SK-N-SH (cell line): Measurements from ENCODE around the gene FCSK. TPM values are rescaled to one million over a fixed set of nuclear protein-coding genes. Genes with fewer than 3 reads are reported as not detected.

Source experiments
- CHD2 ChIP-seq: fragments of 150-350 bp; IDR thresholded peaks from 2 replicates; pipeline ENCODE4 v1.6.1; 2018; ENCODE audit warnings: low read length; ENCODE audit not compliant: partially characterized antibody
- ELF1 ChIP-seq: IDR thresholded peaks from 2 replicates; pipeline ENCODE4 v1.4.0; 2012
- FOXM1 ChIP-seq: IDR thresholded peaks from 2 replicates; pipeline ENCODE4 v1.4.0; 2012; ENCODE audit warnings: low read depth, mild to moderate bottlenecking
- GATA2 ChIP-seq: sonication (generic); formaldehyde crosslinking; IDR thresholded peaks from 2 replicates; pipeline ENCODE4 v1.5.0; 2020; ENCODE audit warnings: mild to moderate bottlenecking, missing genetic modification reagents
- JUND ChIP-seq: IDR thresholded peaks from 2 replicates; pipeline ENCODE4 v1.4.0; 2012
- NRF1 ChIP-seq: IDR thresholded peaks from 2 replicates; pipeline ENCODE4 v1.6.1; 2012; ENCODE audit warnings: low read depth, mild to moderate bottlenecking, low read length
- RCOR1 ChIP-seq: fragments of 150-350 bp; IDR thresholded peaks from 2 replicates; pipeline ENCODE4 v1.6.1; 2017; ENCODE audit warnings: antibody characterized with exemption, low read length
- RXRA ChIP-seq: IDR thresholded peaks from 2 replicates; pipeline ENCODE4 v1.4.0; 2012; ENCODE audit warnings: low read depth, mild to moderate bottlenecking, borderline replicate concordance
- TAF1 ChIP-seq: IDR thresholded peaks from 2 replicates; pipeline ENCODE4 v1.6.1; 2012; ENCODE audit warnings: low read depth, mild to moderate bottlenecking, low read length, moderate library complexity, borderline replicate concordance
- TCF12 ChIP-seq: IDR thresholded peaks from 2 replicates; pipeline ENCODE4 v1.4.0; 2012
- polyA plus RNA-seq, 3 experiments: library from polyadenylated mRNA; depleted of rRNA; stranded (reverse); fragments of >200 nt; gene quantifications; 2 replicates each; pipeline ENCODE4 v1.2.3, GENCODE V29; 2012
- TF ChIP-seq, protein P1 (sequence below): fragments of 200-600 bp; sonication (generic); IDR thresholded peaks from 2 replicates; pipeline ENCODE4 v1.6.1; 2017; ENCODE audit warnings: antibody characterized with exemption, mild to moderate bottlenecking, moderate library complexity
- TF ChIP-seq, protein P2 (sequence below): IDR thresholded peaks from 2 replicates; pipeline ENCODE4 v1.4.0; 2012; ENCODE audit warnings: low read depth
- TF ChIP-seq, protein P3 (sequence below): fragments of 150-350 bp; IDR thresholded peaks from 2 replicates; pipeline ENCODE4 v1.6.1; 2016; ENCODE audit warnings: mild to moderate bottlenecking, low read depth, low read length
- TF ChIP-seq, protein P4 (sequence below): IDR thresholded peaks from 2 replicates; pipeline ENCODE4 v1.4.0; 2012; ENCODE audit warnings: low read depth, borderline replicate concordance
- TF ChIP-seq, protein P5 (sequence below): fragments of 150-350 bp; IDR thresholded peaks from 2 replicates; pipeline ENCODE4 v1.6.1; 2017; ENCODE audit warnings: antibody characterized with exemption, low read length, low read depth, borderline replicate concordance
- TF ChIP-seq, protein P6 (sequence below): IDR thresholded peaks from 2 replicates; pipeline ENCODE4 v1.4.0; 2012; ENCODE audit warnings: low read depth, borderline replicate concordance
- TF ChIP-seq, protein P7 (sequence below): IDR thresholded peaks from 2 replicates; pipeline ENCODE4; 2012

The FCSK gene
- polyA plus RNA-seq, 1 of the 3 experiments (the other 2 are of a cell fraction) = 9.7 TPM

DNA sequence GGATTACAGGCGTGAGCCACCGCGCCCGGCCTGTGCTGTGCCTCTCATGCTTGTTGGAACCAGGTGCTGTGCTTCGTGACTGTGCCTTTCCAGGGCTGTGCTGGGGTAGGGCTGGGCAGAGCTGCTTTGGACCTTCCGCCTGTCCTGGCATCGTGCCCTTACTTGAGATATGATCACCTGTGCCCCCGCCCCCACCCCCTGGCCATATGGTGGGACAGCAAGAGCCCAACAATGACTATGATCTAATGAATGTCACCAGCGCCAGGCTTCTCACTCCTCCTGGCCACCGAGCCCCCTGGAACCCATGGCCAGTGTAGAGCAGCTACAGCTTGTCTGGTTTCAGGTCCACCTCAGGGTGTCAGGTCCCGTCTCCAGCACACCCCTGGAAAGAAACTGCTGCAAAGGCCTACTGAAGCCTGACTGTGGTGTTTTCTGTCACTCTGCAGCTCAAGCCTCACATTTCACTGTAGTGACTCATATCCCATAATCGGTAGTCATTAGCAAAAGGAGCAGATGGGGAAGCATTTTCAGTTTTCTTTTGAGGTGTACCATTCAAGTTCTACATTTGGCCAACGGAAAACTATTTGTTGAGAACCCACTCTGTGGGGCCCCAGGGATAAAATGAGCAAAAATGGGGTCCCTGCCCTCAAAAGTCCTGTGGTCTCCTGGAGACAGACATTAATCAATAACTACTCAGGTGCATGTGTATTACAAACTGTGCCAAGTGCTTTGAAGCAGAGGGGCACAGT, 22.1 kb downstream of the FCSK start (continued):
- TF ChIP-seq, protein P1, sequence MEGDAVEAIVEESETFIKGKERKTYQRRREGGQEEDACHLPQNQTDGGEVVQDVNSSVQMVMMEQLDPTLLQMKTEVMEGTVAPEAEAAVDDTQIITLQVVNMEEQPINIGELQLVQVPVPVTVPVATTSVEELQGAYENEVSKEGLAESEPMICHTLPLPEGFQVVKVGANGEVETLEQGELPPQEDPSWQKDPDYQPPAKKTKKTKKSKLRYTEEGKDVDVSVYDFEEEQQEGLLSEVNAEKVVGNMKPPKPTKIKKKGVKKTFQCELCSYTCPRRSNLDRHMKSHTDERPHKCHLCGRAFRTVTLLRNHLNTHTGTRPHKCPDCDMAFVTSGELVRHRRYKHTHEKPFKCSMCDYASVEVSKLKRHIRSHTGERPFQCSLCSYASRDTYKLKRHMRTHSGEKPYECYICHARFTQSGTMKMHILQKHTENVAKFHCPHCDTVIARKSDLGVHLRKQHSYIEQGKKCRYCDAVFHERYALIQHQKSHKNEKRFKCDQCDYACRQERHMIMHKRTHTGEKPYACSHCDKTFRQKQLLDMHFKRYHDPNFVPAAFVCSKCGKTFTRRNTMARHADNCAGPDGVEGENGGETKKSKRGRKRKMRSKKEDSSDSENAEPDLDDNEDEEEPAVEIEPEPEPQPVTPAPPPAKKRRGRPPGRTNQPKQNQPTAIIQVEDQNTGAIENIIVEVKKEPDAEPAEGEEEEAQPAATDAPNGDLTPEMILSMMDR = no peak
- TF ChIP-seq FOXM1 (no peak), RCOR1 (0 out of 2 replicates have a peak, but pooled peaks have one; percentile 20), NRF1 (no peak), ELF1 (no peak), JUND (no peak; the same call in 1 of the 2 replicates), TAF1 (no peak), GATA2 (CRISPR knock-in tag) (peak; percentile 72), TCF12 (peak; percentile 81), RXRA (no peak), CHD2 (peak; percentile 18)
- TF ChIP-seq, protein P2, sequence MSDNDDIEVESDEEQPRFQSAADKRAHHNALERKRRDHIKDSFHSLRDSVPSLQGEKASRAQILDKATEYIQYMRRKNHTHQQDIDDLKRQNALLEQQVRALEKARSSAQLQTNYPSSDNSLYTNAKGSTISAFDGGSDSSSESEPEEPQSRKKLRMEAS = 0 out of 2 replicates have a peak, but pooled peaks have one; percentile 42
- TF ChIP-seq, protein P3, sequence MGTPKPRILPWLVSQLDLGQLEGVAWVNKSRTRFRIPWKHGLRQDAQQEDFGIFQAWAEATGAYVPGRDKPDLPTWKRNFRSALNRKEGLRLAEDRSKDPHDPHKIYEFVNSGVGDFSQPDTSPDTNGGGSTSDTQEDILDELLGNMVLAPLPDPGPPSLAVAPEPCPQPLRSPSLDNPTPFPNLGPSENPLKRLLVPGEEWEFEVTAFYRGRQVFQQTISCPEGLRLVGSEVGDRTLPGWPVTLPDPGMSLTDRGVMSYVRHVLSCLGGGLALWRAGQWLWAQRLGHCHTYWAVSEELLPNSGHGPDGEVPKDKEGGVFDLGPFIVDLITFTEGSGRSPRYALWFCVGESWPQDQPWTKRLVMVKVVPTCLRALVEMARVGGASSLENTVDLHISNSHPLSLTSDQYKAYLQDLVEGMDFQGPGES = no peak
- TF ChIP-seq, protein P4, sequence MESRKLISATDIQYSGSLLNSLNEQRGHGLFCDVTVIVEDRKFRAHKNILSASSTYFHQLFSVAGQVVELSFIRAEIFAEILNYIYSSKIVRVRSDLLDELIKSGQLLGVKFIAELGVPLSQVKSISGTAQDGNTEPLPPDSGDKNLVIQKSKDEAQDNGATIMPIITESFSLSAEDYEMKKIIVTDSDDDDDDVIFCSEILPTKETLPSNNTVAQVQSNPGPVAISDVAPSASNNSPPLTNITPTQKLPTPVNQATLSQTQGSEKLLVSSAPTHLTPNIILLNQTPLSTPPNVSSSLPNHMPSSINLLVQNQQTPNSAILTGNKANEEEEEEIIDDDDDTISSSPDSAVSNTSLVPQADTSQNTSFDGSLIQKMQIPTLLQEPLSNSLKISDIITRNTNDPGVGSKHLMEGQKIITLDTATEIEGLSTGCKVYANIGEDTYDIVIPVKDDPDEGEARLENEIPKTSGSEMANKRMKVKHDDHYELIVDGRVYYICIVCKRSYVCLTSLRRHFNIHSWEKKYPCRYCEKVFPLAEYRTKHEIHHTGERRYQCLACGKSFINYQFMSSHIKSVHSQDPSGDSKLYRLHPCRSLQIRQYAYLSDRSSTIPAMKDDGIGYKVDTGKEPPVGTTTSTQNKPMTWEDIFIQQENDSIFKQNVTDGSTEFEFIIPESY = no peak
- TF ChIP-seq, protein P5, sequence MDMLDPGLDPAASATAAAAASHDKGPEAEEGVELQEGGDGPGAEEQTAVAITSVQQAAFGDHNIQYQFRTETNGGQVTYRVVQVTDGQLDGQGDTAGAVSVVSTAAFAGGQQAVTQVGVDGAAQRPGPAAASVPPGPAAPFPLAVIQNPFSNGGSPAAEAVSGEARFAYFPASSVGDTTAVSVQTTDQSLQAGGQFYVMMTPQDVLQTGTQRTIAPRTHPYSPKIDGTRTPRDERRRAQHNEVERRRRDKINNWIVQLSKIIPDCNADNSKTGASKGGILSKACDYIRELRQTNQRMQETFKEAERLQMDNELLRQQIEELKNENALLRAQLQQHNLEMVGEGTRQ = no peak
- TF ChIP-seq, protein P6, sequence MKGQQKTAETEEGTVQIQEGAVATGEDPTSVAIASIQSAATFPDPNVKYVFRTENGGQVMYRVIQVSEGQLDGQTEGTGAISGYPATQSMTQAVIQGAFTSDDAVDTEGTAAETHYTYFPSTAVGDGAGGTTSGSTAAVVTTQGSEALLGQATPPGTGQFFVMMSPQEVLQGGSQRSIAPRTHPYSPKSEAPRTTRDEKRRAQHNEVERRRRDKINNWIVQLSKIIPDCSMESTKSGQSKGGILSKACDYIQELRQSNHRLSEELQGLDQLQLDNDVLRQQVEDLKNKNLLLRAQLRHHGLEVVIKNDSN = no peak
- TF ChIP-seq, protein P7, sequence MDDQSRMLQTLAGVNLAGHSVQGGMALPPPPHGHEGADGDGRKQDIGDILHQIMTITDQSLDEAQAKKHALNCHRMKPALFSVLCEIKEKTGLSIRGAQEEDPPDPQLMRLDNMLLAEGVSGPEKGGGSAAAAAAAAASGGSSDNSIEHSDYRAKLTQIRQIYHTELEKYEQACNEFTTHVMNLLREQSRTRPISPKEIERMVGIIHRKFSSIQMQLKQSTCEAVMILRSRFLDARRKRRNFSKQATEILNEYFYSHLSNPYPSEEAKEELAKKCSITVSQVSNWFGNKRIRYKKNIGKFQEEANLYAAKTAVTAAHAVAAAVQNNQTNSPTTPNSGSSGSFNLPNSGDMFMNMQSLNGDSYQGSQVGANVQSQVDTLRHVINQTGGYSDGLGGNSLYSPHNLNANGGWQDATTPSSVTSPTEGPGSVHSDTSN = peak; percentile 87
